ENCODE results near the gene PRR27.
"Not testable (repeated sequence)": the region's sequence is repeated elsewhere in the genome, so short reads cannot be mapped to it uniquely, and the experiment has no call there.

PRR27 gene

DNA sequence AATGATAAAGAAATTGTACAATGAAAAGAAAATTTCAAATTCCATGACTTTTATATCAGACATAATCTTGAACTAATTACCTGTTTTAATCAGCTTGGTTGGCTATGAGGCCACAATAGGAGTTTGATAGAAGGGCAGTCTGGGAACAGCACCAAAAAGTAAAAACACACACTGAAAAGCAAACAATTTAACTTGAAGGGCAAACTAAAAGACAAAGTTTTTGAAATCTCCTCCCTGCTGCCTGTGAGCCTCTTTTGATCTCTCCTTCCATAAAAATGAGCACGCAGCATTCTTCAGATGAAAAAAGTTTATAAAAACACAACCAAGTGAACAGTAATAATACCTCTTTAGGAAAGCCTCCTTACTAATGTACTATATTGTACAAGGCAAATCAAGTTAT is 49.6 kb downstream of the PRR27 start:
- no peak for DNase-seq

DNA sequence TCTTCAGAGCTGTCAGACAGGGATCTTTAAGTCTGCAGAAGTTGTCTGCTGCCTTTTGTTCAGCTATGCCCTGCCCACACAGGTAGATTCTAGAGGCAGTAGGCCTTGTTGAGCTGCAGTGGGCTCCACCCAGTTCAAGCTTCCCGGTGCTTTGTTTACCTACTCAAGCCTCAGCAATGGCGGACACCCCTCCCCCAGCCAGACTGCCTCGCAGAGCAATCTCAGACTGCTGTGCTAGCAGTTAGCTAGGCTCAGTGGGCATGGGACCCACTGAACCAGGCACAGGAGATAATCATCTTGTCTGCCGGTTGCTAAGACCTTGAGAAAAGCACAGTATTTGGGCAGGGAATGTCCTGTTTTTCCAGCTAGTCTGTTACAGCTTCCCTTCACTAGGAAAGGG is 58.7 kb downstream of the PRR27 start:
- DNase-seq, result not testable (repeated sequence)

Measured in NCI-H1436 (cell line).